NCI-H187 (cell line): Measurements from ENCODE around the gene PLCB1.

Experiments
- DNase-seq, 2 experiments: peaks; one replicate each; lab custom pipeline; 2025; lab: John Stamatoyannopoulos, UW

The PLCB1 gene

DNA sequence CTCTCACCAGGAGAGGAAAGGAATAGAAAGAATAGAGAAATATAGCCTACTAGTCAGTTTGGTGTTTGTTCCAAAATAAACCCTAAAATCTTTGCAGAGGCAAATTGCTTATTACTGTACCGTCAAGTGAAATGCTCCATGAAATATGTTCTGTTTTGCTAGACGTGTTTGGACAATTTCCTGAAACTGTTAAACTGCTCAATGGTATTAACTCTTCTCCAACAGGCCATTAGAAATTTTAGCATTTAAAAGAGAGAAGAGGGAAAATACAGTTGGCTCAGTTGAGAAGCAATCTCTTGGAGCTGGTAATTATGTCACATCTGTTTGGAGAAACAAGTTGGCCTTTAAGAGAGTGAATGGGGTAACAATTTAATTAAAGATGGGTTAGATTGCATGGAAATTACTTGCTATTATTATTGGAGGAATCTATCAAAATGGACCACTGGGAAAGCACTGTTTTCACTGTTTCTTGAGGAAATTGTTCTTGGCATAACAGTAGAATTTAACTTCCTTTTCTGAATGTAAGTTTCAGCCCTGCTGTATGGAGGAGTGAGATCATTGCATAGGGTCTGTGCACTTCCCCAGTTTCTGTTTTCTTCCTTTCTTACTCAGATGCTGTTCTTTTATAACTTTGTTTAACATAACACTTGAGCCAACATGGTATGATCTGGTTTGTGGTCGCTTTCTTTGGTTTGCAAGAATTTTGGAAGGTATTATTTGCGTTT, 373.6 kb downstream of the PLCB1 start:
- DNase-seq: no peak

- no peak for DNase-seq
These were observed 375.2 kb downstream of the PLCB1 start for GRCh38 chr20:8507231-8507630.

DNA sequence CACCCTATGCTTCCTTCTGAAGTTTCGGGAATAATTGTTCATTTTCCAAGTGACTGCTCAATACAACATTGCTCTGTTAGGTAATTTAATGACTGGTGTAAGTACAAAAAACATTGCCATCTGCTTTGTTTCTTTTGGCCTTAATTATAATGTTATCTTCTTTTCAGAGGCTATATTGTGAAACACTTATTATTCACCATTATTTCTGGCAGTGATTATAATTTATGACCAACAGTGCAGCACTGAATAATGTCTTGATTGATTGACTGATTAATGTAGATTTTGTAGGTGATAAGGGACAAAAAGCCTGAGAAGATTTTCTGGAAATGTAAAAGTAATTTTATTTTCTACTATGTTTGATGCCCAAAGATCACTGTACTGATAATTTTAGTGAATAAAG, 377.7 kb downstream of the PLCB1 start:
- no peak for DNase-seq

GRCh38 chr20:8510808-8511207, 378.7 kb downstream of the PLCB1 start:
- DNase-seq: no peak

DNA sequence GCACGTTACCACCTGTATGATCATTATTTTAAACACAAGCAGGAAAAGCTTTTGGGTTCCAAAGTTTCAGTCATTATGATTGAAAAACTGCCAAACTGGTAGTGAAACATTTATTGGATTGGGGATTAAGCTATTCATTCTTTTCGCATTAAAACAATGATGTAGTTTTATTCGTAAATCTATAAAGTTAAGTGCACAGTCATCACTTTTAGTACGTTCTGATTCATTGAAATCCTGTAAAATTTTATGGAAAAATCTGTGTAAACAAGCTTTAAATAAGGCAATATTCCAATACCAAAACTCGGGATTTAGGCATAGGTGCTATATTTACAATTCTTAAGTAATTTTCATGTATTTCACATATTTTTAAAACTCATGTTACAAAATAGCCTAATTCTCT, 379.9 kb downstream of the PLCB1 start:
- DNase-seq: no peak

GRCh38 chr20:8515810-8516435, 383.9 kb downstream of the PLCB1 start:
- no peak for DNase-seq

DNA sequence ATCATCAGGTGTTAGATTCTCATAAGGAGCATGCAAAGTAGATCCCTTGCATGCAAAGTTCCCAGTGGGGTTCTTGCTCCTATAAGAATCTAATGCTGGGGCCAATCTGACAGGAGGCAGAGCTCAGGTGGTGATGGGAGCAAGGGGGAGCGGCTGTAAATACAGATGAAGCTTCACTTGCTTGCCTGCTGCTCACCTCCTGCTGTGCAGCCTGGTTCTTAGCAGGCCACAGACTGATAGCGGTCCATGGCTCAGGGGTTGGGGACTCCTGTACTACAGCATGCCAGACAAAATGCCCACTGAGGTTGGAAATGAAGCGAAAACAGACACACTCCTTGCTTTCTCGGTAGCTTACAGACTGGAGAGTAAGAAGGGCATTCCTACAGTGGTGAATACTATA, 386.8 kb downstream of the PLCB1 start:
- no peak for DNase-seq

GRCh38 chr20:8519887-8520286, 387.8 kb downstream of the PLCB1 start:
- no peak for DNase-seq

GRCh38 chr20:8522168-8522567, 390.1 kb downstream of the PLCB1 start:
- DNase-seq: no peak

GRCh38 chr20:8523684-8524083, 391.6 kb downstream of the PLCB1 start:
- no peak for DNase-seq

DNA sequence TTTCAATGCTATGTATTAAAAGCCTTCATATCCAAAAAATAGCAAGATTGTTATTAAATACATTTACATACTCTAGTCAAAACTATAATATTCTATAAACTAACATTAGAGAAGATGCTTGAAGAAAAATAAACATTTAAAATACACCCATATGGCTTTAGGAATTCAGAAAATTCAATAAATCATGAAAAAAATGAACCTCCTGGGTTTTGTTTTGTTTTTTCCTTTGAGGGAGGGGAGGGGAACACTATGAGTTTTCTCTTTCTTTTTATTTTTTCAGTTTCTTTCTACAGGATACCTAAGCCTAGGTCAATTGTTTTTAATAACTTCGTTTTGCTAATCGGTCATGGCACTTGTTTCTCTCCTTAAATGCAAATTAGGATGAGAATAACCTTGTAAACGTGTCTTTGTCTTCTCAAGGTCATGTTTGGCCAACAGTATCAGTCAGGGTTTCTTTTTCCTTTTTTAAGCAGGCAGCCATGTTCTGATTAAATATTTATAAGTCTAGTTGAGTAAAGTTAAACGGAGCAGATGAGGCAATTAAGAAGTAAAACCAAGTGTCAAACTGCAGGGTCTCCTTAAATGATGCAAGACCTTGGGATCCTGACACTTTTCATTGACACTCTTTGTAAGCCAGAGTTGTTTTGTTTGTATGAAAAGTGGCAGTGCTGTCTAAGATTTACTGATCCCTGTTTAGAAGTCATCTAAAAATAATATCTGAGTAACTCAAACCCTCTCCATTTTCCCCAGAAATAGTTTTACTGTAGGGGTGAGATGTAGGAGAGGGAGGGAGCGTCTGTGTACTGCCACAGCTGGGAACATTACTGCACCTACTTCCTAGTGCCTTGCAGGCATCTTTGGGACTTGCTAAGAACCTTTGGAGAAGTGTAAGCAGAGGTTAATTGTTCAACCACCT, 392.3 kb downstream of the PLCB1 start:
- DNase-seq: no peak

DNA sequence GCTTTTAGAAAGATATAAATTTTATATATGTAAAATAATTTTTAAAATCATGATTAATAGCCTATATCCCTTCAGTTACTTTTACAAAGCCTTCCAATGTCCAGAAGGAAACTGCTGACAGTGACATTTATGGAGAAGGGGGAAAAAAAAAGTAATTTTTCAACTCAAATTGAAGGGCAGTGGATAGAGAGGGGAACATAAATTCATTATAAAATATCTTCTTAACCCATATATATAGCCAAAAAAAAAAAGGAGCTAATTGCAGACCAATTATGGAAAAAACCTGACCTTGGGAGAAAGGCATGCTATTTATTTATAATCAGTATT, 392.9 kb downstream of the PLCB1 start:
- no peak for DNase-seq

DNA sequence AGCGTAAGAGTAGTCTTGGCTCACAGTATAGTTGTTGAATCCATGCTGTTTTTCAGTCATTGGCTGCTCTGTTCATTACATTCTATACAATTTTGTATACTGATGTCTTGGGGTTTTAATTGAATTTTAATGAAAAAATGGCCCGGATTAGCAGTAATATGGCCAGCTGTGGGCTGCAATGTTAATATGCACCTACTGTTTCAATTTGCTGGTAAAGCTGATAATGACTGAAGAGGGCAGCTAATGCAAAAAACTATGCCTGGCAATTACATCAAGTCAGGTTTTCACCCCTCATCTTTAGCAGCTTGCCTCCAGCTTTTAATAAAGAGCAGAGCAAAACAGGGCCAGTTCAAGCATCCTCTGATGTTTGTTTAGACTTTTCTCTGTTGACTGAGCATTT, 394.5 kb downstream of the PLCB1 start:
- DNase-seq: no peak

GRCh38 chr20:8527998-8528723, 396.1 kb downstream of the PLCB1 start:
- DNase-seq: no peak

DNA sequence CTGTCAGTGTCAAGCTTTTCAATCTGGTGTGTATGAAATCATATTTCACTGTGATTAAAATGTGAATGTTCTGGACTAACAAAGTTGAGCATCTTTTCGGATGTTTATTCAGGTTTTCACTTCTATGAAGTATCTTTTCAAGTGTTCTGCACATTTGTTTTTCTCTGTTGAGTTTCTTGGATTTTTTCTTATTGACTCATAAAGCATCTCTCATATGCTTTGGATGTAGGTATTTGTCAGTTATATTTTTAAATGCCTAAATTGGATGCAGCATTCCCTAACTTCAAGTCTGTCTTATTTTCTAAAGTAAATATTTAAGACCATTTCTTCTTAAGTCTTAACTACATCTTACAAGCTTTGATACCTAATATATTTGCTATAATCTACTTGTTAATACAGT, 398.0 kb downstream of the PLCB1 start:
- DNase-seq: no peak

DNA sequence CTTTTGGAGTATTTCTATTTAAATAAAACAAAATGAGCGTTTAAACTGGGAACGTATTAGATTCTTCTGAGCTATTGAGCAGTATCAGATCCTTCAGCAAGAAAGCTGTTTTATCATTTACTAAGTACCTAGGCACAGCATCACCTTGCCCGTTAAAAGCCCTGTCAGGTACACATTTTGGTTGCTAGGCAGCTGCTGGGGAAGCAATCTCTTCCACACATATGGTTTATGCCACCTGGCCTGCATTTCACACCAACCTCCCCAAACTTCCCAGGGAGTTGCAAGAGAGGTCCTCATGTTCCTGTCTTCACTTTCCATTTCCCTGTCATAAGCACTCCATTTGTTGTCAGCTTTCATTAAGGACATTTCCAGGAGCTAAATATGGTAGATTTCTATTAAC, 400.1 kb downstream of the PLCB1 start:
- no peak for DNase-seq

DNA sequence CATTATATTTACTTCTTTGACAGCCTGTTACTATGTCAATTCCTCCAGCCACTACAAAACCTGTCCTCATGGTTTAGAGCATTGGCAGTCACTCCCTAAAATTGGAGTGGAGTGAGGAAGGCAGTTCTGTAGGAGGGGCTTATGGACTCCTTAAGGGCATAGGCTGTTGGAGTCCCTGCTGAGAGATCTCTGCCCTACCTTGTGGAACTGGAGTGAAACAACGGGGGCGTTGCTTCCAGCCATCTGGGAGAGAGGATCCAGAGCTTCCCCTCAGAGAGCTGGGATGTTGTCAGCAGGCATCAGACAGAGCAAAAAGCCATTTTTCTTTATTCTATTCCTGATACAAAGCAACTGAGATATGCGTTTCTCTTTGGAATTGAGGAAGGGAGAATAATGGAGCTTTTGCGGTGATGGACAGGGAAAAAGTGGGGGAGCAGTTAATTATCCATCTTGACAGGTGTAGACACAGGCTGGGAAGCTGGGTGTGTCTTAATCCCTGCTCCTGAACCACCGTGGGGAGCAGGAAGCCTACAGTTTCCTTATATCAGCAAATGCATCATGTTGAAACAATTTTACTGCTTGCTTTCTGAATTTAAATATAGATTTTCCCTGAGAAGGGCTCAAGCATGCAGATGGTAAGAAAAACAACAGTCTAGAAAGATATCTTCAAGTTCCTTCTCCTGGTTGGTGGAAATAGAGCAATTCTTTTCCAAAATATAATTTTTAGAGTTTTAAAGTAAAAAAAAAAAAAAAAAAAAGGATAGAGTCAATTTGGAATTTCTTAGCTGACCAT, 402.5 kb downstream of the PLCB1 start:
- DNase-seq: no peak

DNA sequence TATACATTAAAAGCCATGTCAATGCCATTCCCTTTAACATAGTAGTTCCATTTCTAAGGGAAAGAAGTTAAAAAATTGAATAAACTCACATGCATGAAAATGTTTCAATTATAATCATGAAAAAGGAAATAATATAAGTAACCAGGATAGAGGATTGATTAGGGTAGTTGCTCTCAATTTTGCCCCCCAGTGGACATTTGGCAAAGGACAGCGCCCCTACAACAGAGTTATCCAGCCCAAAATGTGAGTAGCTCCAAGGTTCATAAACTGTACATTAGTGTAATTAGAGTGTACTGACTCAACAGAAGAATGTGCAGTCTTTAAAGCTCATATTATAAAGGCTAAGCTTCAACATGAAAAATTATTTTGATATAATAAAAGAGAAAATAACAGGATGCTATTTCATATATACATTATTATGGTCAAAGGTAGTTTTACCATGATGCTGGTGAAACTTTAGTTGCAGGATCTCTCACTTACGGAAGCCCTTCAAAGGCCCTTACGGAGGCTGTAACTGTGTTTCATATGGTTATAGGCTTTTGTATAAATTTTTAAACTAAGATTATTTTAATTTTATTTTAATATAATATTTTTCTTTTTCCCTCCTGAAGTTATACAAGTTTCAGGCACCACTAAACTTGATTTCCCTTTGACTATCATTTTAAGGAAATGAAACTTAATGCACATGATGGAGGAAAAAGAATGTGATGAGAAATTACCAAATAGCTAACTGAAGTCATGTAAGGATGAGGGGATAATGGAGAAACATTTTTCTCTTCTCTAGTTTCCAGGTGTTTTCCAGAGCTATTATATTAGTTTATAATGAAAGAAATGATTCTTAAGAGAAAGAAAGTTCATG, 403.6 kb downstream of the PLCB1 start:
- DNase-seq: no peak

DNA sequence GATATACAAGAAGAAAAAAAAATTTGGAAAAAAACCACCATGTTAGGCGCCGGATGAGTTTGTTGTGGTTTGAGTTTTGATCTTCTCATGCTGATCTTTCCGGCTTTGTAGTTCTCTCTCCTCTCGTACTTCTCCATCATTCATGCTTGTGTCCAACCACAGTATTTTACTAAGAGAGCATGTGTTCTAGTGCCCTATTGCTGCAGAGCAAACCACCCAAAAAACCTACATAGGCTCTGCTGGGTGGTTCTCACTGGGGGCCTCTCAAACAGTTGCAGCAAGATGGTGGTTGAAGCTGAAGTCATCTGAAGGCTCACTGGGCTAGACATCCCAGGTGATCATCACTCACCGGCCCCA, 404.2 kb downstream of the PLCB1 start:
- no peak for DNase-seq

- no peak for DNase-seq
These were observed 408.4 kb downstream of the PLCB1 start for GRCh38 chr20:8540466-8540865.

DNA sequence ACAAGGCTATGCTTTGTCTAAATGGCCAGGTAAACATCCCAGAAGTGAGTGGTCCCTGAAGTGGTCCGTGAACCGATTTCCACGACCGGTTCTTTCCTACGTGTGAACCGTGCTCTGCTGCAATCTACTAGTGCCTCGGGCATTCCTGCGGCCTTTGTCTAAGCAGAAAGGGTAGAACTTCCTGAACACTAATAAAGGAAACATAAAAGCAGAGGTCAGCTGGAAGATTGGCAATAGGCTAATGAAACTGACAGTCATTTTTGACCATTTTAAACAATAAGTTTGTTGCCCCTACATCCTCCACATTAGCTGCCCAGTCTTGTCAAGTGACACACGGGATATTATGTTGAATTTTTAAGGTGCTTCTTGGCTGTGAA, 410.0 kb downstream of the PLCB1 start:
- no peak for DNase-seq
